Globus pallidus (tissue), 1 donor: ENCODE data around the gene KIF27.
"Not testable (repeated sequence)": the region's sequence is repeated elsewhere in the genome, so short reads cannot be mapped to it uniquely, and the experiment has no call there.

Experiments used
- DNase-seq: peaks from one replicate; pipeline ENCODE4 v3.0.0-alpha.2; 2015; ENCODE audit warnings: low spot score

Gene KIF27

GRCh38 chr9:83933790-83934189 lies 12.6 kb upstream of the KIF27 start:
- no peak for DNase-seq

GRCh38 chr9:83932851-83933250 lies 11.6 kb upstream of the KIF27 start:
- no peak for DNase-seq

GRCh38 chr9:83932011-83932410 lies 10.8 kb upstream of the KIF27 start:
- no peak for DNase-seq

DNA sequence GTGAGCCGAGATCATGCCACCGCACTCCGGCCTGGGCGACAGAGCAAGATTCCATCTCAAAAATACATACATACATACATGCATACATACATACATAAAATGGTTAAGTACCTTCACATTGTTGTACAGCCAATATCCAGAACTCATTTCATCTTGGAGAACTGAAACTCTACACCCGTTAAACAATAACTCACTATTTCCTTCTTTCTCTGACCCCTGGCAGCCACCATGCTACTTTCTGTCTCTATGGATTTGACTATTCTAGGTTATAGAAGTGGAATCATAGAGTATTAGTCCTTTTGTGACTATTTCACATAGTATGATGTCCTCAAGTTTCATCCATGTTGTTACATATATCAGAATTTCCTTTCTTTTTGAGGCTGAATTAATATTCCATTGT lies 9.6 kb upstream of the KIF27 start:
- no peak for DNase-seq

DNA sequence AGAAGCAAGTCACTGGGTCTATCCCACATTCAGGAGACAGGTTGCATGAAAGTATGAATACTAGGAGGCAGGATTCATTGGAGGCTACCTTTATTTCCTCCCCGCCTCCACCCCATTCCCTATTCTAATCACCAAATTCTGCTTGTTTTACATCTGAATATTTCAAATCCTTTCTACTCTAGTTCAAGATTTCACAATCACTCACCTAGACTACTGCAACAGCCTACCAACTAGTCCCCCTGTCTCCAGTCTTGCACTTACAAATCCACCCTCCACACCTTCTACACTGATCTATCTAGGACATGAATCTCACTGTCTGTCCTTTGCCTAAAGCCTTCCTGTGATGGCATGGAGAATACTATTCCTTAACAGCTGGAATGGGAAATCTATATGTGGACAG lies 6.4 kb upstream of the KIF27 start:
- no peak for DNase-seq

DNA sequence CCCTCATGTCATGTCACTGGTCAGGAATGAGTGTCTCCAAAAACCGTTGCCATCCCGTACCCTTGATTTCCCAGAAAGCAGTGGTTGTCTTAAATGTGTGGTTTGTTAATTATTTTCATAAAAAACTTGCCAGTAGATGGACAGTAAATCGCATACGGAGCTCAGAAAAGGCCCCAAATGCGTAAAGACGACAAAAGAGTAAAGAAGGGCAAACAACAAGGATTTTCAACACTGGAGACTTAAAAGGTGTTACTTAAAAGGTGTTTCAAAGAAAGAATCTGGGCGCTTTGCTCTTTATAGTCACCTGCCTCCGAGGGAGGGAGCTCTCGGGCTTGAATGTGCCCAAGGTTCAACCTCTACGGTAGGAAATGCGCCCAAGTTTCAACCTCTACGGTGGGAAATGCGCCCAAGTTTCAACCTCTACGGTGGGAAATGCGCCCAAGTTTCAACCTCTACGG lies 734 bp downstream of the KIF27 start:
- peak; percentile 39 for DNase-seq

GRCh38 chr9:83919111-83919510 lies 2.1 kb downstream of the KIF27 start:
- DNase-seq, result no peak

GRCh38 chr9:83912194-83912593 lies 9.0 kb downstream of the KIF27 start:
- DNase-seq, result peak; percentile 9

GRCh38 chr9:83906144-83906543 lies 15.1 kb downstream of the KIF27 start:
- no peak for DNase-seq

DNA sequence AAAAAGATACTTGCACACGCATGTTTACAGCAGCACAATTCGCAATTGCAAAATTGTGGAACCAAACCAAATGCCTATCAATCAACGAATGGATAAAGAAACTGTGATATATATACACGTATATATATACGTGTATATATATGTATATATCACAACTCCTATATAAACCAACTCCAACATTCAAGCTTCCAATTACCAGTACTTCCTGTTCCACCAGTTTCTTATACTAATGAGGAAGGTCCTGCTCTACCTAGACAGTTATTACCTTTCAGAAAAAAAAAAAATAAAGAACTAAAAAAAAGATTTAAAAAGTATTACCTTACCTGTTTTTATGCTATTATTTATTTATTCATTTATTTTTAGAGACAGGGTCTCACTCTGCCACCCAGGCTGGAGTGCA lies 20.6 kb downstream of the KIF27 start:
- not testable (repeated sequence) for DNase-seq

GRCh38 chr9:83894301-83894700 lies 26.9 kb downstream of the KIF27 start:
- not testable (repeated sequence) for DNase-seq

DNA sequence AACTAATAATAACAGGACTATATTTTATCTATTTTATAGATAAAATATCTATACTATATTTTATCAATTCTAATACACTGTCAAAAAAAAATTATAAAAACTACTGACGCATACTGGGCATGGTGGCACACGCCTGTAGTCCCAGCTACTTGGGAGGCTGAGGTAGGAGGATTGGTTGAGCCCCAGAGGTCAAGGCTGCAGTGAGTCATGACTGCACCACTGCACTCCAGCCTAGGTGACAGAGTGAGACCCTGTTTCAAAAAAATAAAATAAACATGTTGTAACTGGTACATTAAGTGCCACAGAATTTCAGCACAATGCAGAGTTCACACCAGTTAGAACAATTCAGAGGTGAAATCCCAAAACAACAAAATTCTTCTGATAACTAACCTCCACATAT lies 34.7 kb downstream of the KIF27 start:
- not testable (repeated sequence) for DNase-seq

- not testable (repeated sequence) for DNase-seq
Observed at GRCh38 chr9:83885559-83886240, 35.5 kb downstream of the KIF27 start.

DNA sequence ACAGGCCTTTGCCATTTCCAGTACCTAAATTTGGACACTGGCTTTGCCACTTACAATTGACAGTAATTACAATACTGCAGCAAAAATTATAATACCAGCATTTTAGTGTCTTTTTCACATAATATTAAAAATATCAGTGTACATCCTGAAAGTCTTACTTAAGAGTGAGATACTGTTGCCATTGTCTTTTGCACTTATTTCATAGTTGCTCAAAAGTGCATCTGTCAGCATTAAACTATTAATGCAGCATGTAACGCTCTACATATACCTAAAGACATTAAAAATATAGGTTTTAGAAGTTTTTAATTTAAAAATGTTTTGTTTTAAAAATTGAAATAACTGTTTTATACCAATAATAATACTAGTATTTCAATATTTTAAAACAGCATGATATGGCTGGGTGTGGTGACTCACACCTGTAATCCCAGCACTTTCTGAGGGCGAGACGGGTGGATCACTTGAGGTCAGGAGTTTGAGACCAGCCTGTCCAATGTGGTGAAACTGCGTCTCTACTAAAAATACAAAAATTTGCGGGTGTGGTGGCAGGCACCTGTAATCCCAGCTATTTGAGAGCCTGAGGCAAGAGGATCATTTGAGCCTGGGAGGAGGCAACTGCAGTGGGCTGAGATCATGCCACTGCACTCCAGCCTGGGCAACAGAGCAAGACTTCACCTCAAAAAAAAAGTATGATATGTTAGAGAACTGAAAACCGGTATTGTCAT lies 39.4 kb downstream of the KIF27 start:
- not testable (repeated sequence) for DNase-seq

- not testable (repeated sequence) for DNase-seq
Observed at GRCh38 chr9:83875559-83875958, 45.7 kb downstream of the KIF27 start.

GRCh38 chr9:83849895-83850294 lies 71.3 kb downstream of the KIF27 start:
- not testable (repeated sequence) for DNase-seq

GRCh38 chr9:83837070-83837643 lies 84.1 kb downstream of the KIF27 start:
- DNase-seq, result not testable (repeated sequence)

DNA sequence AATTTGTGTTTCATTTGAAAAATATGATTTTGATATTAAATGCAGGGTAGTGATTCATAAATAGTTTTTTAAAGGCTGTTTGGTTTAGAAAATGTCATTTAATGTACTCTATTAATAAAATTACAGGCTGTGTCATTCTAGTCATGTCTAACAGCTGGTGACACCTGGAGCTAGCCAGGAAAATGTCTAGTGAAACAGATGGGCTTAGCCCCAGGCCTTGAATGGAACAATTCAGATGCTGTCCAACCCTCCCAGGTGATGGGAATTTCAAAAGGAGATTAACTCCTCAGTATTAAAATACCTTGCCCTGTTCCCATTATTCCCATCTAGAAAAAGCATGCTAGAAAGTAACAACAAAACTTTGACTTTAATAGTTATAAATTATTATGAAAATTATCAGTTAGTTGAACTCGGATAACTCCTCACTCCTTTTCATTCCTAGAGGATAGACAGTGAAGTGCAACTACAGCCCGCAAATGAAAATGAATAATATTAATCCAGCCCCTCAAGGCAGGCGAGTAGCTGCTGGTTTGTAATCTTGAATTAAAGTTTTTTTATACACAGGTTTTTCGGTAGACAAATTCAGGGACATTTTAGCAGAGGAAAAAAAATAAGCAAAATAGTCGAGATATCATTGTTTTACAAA lies 90.7 kb downstream of the KIF27 start:
- DNase-seq, result not testable (repeated sequence)

GRCh38 chr9:83824986-83825623 lies 96.1 kb downstream of the KIF27 start:
- not testable (repeated sequence) for DNase-seq

GRCh38 chr9:83817356-83818278 lies 103.6 kb downstream of the KIF27 start, which contains the start of gene GKAP1:
Gene GKAP1 (minus strand): TSS chr9:83817769. CDS start chr9:83806517, 11,252 bp downstream.
- peak; percentile 74 for DNase-seq

DNA sequence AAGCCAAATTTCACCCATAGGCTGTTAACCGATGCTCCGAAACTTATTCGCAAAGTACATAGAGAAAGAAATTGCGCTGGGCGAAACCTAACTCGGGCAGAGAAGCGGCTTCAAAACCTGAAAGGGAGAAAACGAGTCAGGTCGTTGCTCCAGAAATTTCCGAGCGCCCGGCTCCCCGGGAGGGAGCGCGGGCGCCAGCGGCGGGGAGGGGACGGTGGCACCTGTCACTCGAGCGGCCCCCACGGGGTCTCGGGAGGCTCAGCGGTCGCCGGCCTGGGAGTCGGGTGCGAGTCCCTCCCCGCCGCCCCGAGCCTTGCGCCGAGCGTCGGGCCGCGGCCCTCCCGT lies 104.2 kb downstream of the KIF27 start:
- not testable (repeated sequence) for DNase-seq
